HG03175 (cell line): ENCODE results near the gene CIDEB.

Source experiments
- ATAC-seq: cut with Tn5 transposase; IDR thresholded peaks from one replicate; pipeline ENCODE4 v1.9.1; 2021; ENCODE audit warnings: mild to moderate bottlenecking, moderate library complexity; ENCODE audit not compliant: unreplicated experiment

Gene CIDEB

DNA sequence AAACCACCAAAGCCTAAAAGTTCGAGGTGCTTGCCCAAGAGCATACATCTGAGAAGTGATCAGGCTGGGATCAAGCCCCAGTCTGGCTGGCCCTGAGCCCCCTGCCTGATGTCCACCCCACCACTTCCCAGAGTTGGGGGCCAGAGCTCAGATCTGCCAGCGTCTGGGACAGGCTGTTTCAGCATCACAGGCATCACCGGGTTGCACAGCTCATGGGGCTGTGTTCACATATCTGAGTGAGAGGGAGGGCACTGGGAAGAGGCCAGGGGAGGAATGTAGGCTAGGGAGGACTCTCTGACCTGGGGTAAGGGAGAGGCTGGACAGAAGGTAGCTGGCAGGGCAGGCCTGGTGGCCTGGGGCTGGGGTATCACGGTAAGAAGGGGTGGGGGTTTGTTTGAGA, 50.8 kb downstream of the CIDEB start:
- ATAC-seq, result no peak

DNA sequence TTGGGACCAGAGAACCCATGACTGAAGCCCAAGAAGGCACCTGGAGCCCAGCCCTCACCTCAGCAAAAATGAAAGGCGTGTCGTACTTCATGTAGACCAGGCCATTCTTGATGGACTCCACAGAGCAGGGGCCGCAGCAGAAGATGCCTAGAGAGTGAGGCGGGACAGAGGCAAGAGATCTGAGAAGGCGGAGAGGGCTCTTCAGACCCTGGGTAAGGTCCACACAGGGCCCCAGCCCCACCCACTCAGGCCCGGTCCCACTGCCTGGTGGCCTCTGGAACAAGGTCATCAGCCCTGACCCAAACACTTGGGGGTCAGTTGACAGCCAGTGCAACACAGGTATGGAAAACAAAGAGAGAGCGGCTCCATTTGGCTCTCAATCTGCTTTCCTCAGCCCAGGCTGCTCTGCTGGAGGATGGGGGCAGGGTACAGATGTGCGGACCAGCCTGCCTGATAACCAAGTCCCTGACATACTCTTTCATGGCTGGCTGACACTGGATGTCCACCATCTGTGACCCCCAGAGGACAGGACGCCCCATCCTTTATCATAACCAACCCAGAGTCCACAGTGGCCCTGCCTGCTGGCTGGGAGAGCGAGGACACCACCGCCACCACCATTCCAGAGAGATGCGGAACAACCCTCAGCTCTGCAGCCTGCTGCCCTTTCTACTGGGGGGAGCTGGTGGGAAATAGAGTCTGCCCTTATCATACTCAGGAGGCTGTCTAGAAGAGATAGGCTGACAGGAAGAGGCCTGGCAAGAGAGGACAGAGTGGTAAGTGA, 51.7 kb downstream of the CIDEB start:
- ATAC-seq, result no peak

DNA sequence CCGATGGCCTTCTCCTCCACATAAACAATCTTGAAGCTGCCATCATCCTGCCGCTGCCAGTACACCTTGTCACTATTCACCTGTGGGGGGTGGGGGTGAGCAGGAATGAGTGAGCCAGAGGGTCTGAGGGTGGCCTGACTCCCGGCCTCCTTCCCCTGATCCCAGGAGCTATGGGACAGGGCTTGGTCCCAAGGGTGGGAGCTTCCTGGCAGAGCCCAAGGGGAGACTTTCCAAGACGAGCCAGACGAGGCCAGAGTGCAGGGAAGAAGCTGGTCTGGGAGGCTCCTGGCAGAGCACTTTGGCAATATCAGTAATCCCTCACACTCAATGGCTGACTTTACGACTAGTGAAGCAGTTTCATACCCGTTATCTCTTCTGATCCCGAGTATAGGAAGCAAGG, 52.3 kb downstream of the CIDEB start:
- ATAC-seq, result no peak
